PFSK-1 (cell line): ENCODE results near the gene SH2D7.

Experiments
- POLR2AphosphoS5 ChIP-seq: IDR thresholded peaks from 2 replicates; pipeline ENCODE4 v1.6.1; 2012; ENCODE audit warnings: low read depth, mild to moderate bottlenecking, control low read depth, low read length, moderate library complexity
- SIN3A ChIP-seq: IDR thresholded peaks from 2 replicates; pipeline ENCODE4 v1.6.1; 2012; ENCODE audit warnings: mild to moderate bottlenecking, low read length, moderate library complexity, borderline replicate concordance; ENCODE audit not compliant: insufficient read depth
- TAF1 ChIP-seq: IDR thresholded peaks from 2 replicates; pipeline ENCODE4 v1.6.1; 2012; ENCODE audit warnings: low read length, control low read depth, borderline replicate concordance; ENCODE audit not compliant: insufficient read depth
- TF ChIP-seq, protein P1 (sequence below), 2 experiments: IDR thresholded peaks; 2 replicates each; pipeline versions ENCODE4 v1.6.1 to v1.8.0; 2011 to 2012; ENCODE audit warnings: low read depth in 2 of 2, low read length in 2 of 2, control low read depth in 1 of 2, inconsistent platforms in 1 of 2, mild to moderate bottlenecking in 1 of 2, moderate library complexity in 1 of 2; ENCODE audit not compliant: insufficient read depth in 1 of 2

DNA sequence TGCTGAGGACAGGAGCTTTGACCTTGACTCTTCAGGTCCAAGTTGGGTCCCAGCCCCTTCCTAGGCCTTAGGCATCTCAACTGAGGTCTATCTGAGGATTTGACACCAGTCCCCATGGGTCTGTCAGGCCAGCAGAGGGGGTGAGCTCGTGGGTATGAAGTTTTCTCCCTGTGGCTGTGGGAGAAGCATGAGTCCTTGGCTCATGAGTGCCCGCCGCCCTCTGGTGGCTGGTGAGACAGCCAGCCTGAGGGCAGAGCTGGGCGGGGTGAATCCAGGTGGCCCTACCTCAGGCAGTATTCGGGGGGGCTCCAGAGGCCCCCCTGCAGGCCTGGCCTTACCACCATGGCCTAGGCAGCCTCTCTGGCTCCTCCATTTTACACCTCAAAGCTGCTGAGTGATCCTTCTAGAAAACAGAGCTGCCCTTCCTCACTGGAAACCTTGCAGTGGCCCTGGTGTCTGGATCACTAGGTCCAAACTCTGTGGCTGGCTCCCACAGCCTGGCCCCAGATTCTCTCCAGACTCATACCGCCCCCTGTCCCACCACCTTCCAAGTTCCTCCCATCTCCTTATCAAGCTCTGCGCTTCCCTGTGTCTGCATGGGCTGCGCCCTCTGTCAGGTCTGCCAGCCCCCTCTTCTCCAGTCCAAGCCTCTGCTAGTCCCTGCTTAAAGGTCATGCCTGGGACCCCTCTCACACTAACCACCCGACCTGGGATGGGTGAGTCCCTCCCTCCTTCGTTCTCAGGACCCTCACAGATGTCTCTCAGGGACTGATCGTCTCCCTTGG, 16.1 kb downstream of the SH2D7 start:
- TF ChIP-seq TAF1 (no peak), POLR2AphosphoS5 (no peak), SIN3A (no peak)
- TF ChIP-seq, protein P1, sequence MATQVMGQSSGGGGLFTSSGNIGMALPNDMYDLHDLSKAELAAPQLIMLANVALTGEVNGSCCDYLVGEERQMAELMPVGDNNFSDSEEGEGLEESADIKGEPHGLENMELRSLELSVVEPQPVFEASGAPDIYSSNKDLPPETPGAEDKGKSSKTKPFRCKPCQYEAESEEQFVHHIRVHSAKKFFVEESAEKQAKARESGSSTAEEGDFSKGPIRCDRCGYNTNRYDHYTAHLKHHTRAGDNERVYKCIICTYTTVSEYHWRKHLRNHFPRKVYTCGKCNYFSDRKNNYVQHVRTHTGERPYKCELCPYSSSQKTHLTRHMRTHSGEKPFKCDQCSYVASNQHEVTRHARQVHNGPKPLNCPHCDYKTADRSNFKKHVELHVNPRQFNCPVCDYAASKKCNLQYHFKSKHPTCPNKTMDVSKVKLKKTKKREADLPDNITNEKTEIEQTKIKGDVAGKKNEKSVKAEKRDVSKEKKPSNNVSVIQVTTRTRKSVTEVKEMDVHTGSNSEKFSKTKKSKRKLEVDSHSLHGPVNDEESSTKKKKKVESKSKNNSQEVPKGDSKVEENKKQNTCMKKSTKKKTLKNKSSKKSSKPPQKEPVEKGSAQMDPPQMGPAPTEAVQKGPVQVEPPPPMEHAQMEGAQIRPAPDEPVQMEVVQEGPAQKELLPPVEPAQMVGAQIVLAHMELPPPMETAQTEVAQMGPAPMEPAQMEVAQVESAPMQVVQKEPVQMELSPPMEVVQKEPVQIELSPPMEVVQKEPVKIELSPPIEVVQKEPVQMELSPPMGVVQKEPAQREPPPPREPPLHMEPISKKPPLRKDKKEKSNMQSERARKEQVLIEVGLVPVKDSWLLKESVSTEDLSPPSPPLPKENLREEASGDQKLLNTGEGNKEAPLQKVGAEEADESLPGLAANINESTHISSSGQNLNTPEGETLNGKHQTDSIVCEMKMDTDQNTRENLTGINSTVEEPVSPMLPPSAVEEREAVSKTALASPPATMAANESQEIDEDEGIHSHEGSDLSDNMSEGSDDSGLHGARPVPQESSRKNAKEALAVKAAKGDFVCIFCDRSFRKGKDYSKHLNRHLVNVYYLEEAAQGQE (IDR thresholded peaks at IDR 0.05; ENCODE audit: insufficient read depth in 1 of 2, low read depth in 2 of 2, low read length in 2 of 2) = no peak
